Mesothelial cell of epicardium (in vitro differentiated cells): ENCODE measurements around the gene ARHGAP8. TPM values are rescaled to one million over a fixed set of nuclear protein-coding genes. Genes with fewer than 3 reads are reported as not detected.

Experiments
- DNase-seq, 2 experiments: peaks; one replicate each; pipeline ENCODE4 v3.0.0; 2021; ENCODE audit warnings: low spot score in 2 of 2; ENCODE audit not compliant: unreplicated experiment in 2 of 2
- H3K27ac Mint-ChIP-seq: 2 replicates; pipeline ENCODE4 v1.8.0; 2021; ENCODE audit warnings: mixed read lengths
- H3K27me3 Mint-ChIP-seq: 2 replicates; pipeline ENCODE4 v1.8.0; 2021; ENCODE audit warnings: low read depth, mixed read lengths
- H3K36me3 Mint-ChIP-seq: 2 replicates; pipeline ENCODE4 v1.8.0; 2021; ENCODE audit warnings: mixed read lengths
- H3K4me1 Mint-ChIP-seq: 2 replicates; pipeline ENCODE4 v1.8.0; 2021; ENCODE audit warnings: mixed read lengths
- H3K4me3 Mint-ChIP-seq: 2 replicates; pipeline ENCODE4 v1.8.0; 2021; ENCODE audit warnings: mild to moderate bottlenecking, moderate library complexity, mixed read lengths
- H3K9me3 Mint-ChIP-seq: 2 replicates; pipeline ENCODE4 v1.8.0; 2021; ENCODE audit warnings: mixed read lengths
- CTCF ChIP-seq: fragments of 200-600 bp; sonication (generic); IDR thresholded peaks from one replicate; pipeline ENCODE4 v1.5.0; 2021; ENCODE audit warnings: antibody characterized with exemption; ENCODE audit not compliant: unreplicated experiment
- total RNA-seq: library from RNA; stranded (reverse); gene quantifications from 3 replicates; pipeline ENCODE4 v1.2.1, GENCODE V29; 2021

Gene ARHGAP8
- total RNA-seq, 1 donor from 2014 or later: 166 TPM

GRCh38 chr22:44804327-44804726, 52.0 kb downstream of the ARHGAP8 start:
- TF ChIP-seq CTCF: no peak

DNA sequence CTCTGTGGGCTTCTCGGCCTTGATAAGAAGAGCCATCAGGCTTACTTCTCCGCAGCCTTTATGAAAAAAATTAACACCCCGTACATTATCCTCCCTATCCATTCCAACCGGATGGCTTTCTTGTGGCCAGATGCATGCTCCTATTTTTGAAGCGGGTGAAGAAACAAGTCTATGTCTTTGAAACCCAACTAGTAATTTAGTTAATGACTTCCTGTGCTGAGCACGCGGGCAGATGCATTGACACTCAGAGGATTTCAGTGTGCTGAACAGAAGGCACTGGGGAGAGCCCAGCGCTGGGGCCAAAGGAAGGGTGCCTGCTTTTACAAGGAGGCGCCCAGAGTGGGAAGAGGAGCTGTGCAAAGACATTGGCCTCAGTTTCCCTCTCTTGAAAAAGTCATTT, 53.3 kb downstream of the ARHGAP8 start:
- no peak for DNase-seq
- H3K36me3 Mint-ChIP-seq: peaks cover 35% of the 10 kb centered on the region

More at GRCh38 chr22:44804327-44804726, 52.0 kb downstream of the ARHGAP8 start:
- H3K36me3 Mint-ChIP-seq: peaks cover 31% of the 10 kb centered on the region
- no peaks in the 10 kb centered on the region for H3K27me3 Mint-ChIP-seq
- no peak overlapping the region for H3K27ac Mint-ChIP-seq
- no peak overlapping the region for H3K4me3 Mint-ChIP-seq
- DNase-seq: no peak
- H3K4me1 Mint-ChIP-seq: peaks cover 5% of the 10 kb centered on the region
- H3K9me3 Mint-ChIP-seq: no peaks in the 10 kb centered on the region

GRCh38 chr22:44807232-44807631, 54.9 kb downstream of the ARHGAP8 start:
- no peaks in the 10 kb centered on the region for H3K9me3 Mint-ChIP-seq
- H3K36me3 Mint-ChIP-seq: peaks cover 44% of the 10 kb centered on the region
- no peak for DNase-seq
- no peak for TF ChIP-seq CTCF
- no peaks in the 10 kb centered on the region for H3K4me1 Mint-ChIP-seq
- no peaks in the 10 kb centered on the region for H3K27me3 Mint-ChIP-seq
- no peak overlapping the region for H3K4me3 Mint-ChIP-seq
- H3K27ac Mint-ChIP-seq: no peak overlapping the region

More for the DNA sequence above, 53.3 kb downstream of the ARHGAP8 start:
- Mint-ChIP-seq H3K4me3 (no peak overlapping the region), H3K4me1 (no peaks in the 10 kb centered on the region), H3K27ac (no peak overlapping the region), H3K9me3 (no peaks in the 10 kb centered on the region), H3K27me3 (no peaks in the 10 kb centered on the region)
- TF ChIP-seq CTCF: no peak

DNA sequence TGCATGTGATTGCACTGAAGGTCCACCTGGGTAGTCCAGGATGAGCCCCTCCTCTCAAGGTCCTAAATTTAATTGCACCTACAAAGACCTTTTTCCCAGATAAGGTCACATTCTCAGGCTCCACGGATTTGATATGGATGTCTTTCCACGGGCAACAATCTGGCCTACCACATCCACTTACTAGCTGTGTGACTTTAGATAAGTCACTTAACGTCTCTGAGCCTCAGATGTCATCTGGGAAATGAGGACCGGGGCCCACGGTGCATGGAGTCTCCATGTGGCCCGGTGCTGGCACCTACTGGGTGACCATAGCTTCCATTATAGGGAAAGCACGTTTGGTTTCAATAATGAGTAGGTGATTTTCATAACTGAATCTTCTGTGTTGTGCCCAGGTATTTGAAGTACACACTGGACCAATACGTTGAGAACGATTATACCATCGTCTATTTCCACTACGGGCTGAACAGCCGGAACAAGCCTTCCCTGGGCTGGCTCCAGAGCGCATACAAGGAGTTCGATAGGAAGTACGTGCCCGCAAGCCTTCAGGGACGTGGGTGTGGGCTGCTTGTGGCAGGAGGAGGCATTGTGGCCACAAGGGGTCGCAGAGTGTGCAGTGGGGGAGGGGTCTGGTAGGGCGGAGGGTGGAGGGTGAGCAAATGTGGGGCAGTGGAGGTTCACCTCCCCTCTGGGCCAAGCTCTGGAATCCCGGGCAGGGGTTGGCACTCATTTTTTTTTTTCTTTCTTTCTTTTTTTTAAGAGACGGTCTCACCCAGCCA, 55.7 kb downstream of the ARHGAP8 start:
- TF ChIP-seq CTCF: no peak
- Mint-ChIP-seq H3K9me3 (peaks cover 6% of the 10 kb centered on the region), H3K36me3 (peaks cover 53% of the 10 kb centered on the region), H3K27ac (no peak overlapping the region), H3K4me3 (no peak overlapping the region), H3K4me1 (no peaks in the 10 kb centered on the region), H3K27me3 (no peaks in the 10 kb centered on the region)
- no peak for DNase-seq

- DNase-seq: no peak
- H3K9me3 Mint-ChIP-seq: peaks cover 12% of the 10 kb centered on the region
- no peak for TF ChIP-seq CTCF
- H3K4me3 Mint-ChIP-seq: no peak overlapping the region
- H3K27ac Mint-ChIP-seq: no peak overlapping the region
- no peaks in the 10 kb centered on the region for H3K4me1 Mint-ChIP-seq
- H3K36me3 Mint-ChIP-seq: peaks cover 60% of the 10 kb centered on the region
- no peaks in the 10 kb centered on the region for H3K27me3 Mint-ChIP-seq
Measured at GRCh38 chr22:44809456-44809855, 57.1 kb downstream of the ARHGAP8 start.
